ENCODE measurements around the gene NOL6. TPM values are rescaled to one million over a fixed set of nuclear protein-coding genes. Genes with fewer than 3 reads are reported as not detected.
"Not testable (repeated sequence)": the region's sequence is repeated elsewhere in the genome, so short reads cannot be mapped to it uniquely, and the experiment has no call there.

The NOL6 gene
- total RNA-seq, 2 experiments from 2014 or later, result 39.0 to 39.4 TPM

- ATAC-seq, result peak; percentile 54
- POLR2A ChIA-PET, result no interaction called here
- Mint-ChIP-seq H3K9me3 (ENCODE audit: low read depth) (no peaks in the 10 kb centered on the region), H3K27ac (peak overlapping the region; percentile 40), H3K4me3 (no peak overlapping the region), H3K27me3 (no peaks in the 10 kb centered on the region), H3K4me1 (peaks cover 18% of the 10 kb centered on the region), H3K36me3 (ENCODE audit: low read depth) (no peaks in the 10 kb centered on the region)
- peak; percentile 24 for DNase-seq
- CTCF ChIA-PET, result no interaction called here
- intact Hi-C loops (cut with DNase I, micrococcal nuclease), result no loop called here
These were observed 33.1 kb upstream of the NOL6 start for GRCh38 chr9:33506626-33507370.

DNA sequence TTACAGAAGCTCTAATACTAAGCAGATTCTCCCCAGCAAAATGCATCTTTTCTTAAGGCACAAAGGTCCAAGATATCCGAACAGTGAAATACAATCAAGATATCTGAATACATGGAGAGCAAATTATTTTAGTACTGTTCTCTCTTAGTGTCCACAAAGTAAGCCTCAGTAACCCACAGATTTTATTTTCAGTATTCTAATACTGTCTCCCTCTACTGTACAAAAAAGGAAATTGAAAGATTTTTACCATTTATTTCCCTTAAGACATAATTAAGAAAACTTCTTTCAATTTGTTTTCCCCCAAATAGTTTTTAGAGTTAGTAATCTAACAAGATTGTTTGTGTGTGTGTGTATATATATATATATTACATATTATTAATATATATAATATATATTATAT lies 24.7 kb upstream of the NOL6 start:
- no peaks in the 10 kb centered on the region for H3K9me3 Mint-ChIP-seq (ENCODE audit: low read depth)
- no peaks in the 10 kb centered on the region for H3K4me1 Mint-ChIP-seq
- ChIA-PET CTCF (interaction anchor here (1.0 kb wide), 1 partner anchor 31 kb away, joined by 3 read pairs; no protein-coding TSS in a partner anchor), POLR2A (no interaction called here)
- no peak overlapping the region for H3K27ac Mint-ChIP-seq
- no peaks in the 10 kb centered on the region for H3K27me3 Mint-ChIP-seq
- DNase-seq (no peak), ATAC-seq (no peak)
- no peak overlapping the region for H3K4me3 Mint-ChIP-seq
- H3K36me3 Mint-ChIP-seq (ENCODE audit: low read depth), result no peaks in the 10 kb centered on the region
- intact Hi-C loops (cut with DNase I, micrococcal nuclease), result no loop called here

DNA sequence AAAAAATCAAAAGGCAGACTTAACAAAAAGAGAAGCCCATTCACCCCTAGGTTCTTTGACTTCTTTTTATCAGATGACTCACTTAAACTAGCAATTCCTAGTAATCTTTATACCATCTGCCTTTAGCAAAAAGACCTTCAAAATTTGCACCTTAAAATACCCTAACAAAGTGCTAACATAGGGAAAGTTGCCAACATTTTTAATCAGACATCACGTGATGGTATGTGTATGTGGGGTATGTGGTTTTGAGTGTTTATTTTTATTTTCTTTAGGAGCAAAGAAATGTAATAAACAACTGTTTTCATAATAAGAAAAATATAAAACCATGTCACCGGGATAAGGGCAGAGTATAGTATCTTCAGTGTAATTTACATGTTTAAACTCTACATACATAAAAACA lies 20.1 kb upstream of the NOL6 start:
- intact Hi-C loops (cut with DNase I, micrococcal nuclease); H3K27me3 Mint-ChIP-seq; ATAC-seq; CTCF ChIA-PET; H3K36me3 Mint-ChIP-seq (ENCODE audit: low read depth); H3K9me3 Mint-ChIP-seq (ENCODE audit: low read depth); DNase-seq; H3K4me1 Mint-ChIP-seq; H3K27ac Mint-ChIP-seq; H3K4me3 Mint-ChIP-seq: not testable (repeated sequence)
- POLR2A ChIA-PET, result interaction anchor here (0.6 kb wide), 1 partner anchor 623 kb away, joined by 6 read pairs; no protein-coding TSS in a partner anchor

DNA sequence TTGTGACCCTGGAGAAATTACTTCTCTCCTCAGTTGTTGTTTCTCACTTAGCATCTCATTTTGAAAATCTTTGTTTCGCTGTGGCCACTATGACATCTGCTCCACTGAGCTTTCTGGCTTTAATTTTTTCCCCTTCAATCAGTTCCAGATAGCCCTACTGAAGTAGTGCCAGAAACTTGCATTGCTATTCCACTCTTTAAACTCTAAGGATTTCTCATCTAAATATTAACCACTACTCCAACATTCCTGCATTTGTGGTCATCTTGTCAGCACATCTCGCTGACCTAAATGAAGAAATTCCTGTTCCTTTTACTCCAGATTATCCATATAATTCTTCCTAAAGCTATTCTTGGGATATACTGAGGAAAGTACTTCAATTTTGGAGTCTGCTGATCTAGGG lies 15.3 kb upstream of the NOL6 start:
- Mint-ChIP-seq H3K27me3 (no peaks in the 10 kb centered on the region), H3K4me3 (no peak overlapping the region), H3K36me3 (ENCODE audit: low read depth) (no peaks in the 10 kb centered on the region), H3K4me1 (no peaks in the 10 kb centered on the region), H3K27ac (no peak overlapping the region), H3K9me3 (ENCODE audit: low read depth) (no peaks in the 10 kb centered on the region)
- POLR2A ChIA-PET, result no interaction called here
- CTCF ChIA-PET, result interaction anchor here (1.5 to 1.8 kb wide), 3 partner anchors 15 to 73 kb away, joined by 3 to 7 read pairs (median 4); partner anchors contain the start of gene NOL6
- intact Hi-C loops (cut with DNase I, micrococcal nuclease), result no loop called here
- no peak for DNase-seq
- ATAC-seq, result no peak

- POLR2A ChIA-PET; H3K27me3 Mint-ChIP-seq; H3K4me3 Mint-ChIP-seq; H3K27ac Mint-ChIP-seq; intact Hi-C loops (cut with DNase I, micrococcal nuclease); DNase-seq; ATAC-seq; H3K36me3 Mint-ChIP-seq (ENCODE audit: low read depth); H3K9me3 Mint-ChIP-seq (ENCODE audit: low read depth); H3K4me1 Mint-ChIP-seq: not testable (repeated sequence)
- CTCF ChIA-PET, result interaction anchor here (0.6 kb wide), 1 partner anchor 111 kb away, joined by 3 read pairs; no protein-coding TSS in a partner anchor
These were observed 11.6 kb upstream of the NOL6 start for GRCh38 chr9:33485312-33485711.

GRCh38 chr9:33480976-33481375 lies 7.3 kb upstream of the NOL6 start:
- ATAC-seq, result no peak
- CTCF ChIA-PET, result interaction anchor here (0.7 to 3.0 kb wide), 2 partner anchors 14 to 33 kb away, joined by 4 to 12 read pairs; no protein-coding TSS in a partner anchor
- Mint-ChIP-seq H3K27ac (no peak overlapping the region), H3K27me3 (no peaks in the 10 kb centered on the region), H3K36me3 (ENCODE audit: low read depth) (no peaks in the 10 kb centered on the region), H3K4me3 (no peak overlapping the region), H3K4me1 (no peaks in the 10 kb centered on the region), H3K9me3 (ENCODE audit: low read depth) (no peaks in the 10 kb centered on the region)
- DNase-seq, result no peak
- intact Hi-C loops (cut with DNase I, micrococcal nuclease), result no loop called here
- POLR2A ChIA-PET, result no interaction called here

DNA sequence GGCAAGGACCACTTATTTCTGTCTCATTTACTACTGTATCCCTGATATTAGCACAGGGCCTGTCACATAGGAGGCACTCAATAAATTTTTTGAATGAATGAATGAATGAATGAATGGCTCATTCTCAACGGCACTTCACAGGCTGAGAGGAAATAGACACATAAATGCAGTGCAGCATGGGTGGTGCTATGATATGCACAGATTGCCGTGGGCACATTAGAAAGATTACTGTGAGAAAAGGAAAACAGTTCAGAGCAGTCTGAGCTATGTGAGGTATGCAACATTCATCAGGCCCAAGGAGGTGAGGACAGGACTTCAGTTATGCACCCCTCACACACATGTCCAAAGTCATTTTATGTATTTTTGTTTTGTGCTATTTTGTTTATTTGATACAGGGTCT lies 6.4 kb upstream of the NOL6 start:
- H3K27ac Mint-ChIP-seq, result no peak overlapping the region

DNA sequence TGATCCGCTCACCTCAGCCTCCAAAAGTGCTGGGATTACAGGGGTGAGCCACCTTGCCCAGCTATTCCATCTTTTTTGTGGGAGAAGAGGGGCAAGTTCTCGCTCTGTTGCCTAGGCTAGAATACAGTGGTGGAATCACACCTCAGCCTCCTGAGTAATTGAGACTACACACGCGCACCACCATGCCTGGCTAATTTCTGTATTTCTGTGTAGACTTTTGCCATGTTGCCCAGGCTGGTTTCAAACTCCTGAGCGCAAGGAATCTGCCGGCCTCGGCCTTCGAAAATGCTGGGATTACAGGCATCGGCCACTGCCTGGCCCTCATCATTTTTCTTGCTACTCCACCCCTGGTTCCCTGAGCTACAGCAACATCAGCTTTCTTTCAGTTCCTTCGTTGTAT lies 2.8 kb upstream of the NOL6 start:
- peaks cover 14% of the 10 kb centered on the region for H3K36me3 Mint-ChIP-seq (ENCODE audit: low read depth)
- H3K27ac Mint-ChIP-seq, result no peak overlapping the region
- peaks cover 15% of the 10 kb centered on the region for H3K4me1 Mint-ChIP-seq
- ATAC-seq (no peak), DNase-seq (no peak)
- no peaks in the 10 kb centered on the region for H3K9me3 Mint-ChIP-seq (ENCODE audit: low read depth)
- intact Hi-C loops (cut with DNase I, micrococcal nuclease), result loop anchor here in 1 of 2 experiments (10.0 kb wide), 2 partner anchors 402 to 698 kb away; partner anchors contain the start of genes SMU1 and UBAP1
- POLR2A ChIA-PET, result no interaction called here
- H3K27me3 Mint-ChIP-seq, result no peaks in the 10 kb centered on the region
- CTCF ChIA-PET, result interaction anchor here (0.8 to 1.4 kb wide), 2 partner anchors 9 to 10 kb away, joined by 4 to 5 read pairs; no protein-coding TSS in a partner anchor
- no peak overlapping the region for H3K4me3 Mint-ChIP-seq

More for the DNA sequence above, 6.4 kb upstream of the NOL6 start:
- Mint-ChIP-seq H3K36me3 (ENCODE audit: low read depth) (no peaks in the 10 kb centered on the region), H3K9me3 (ENCODE audit: low read depth) (no peaks in the 10 kb centered on the region), H3K4me1 (no peaks in the 10 kb centered on the region), H3K27me3 (no peaks in the 10 kb centered on the region), H3K4me3 (no peak overlapping the region)
- intact Hi-C loops (cut with DNase I, micrococcal nuclease), result no loop called here
- DNase-seq (no peak), ATAC-seq (no peak)
- CTCF ChIA-PET, result interaction anchor here (3.0 kb wide), 1 partner anchor 13 kb away, joined by 12 read pairs; no protein-coding TSS in a partner anchor
- POLR2A ChIA-PET, result no interaction called here

- ATAC-seq (no peak), DNase-seq (no peak)
- Mint-ChIP-seq H3K27ac (no peak overlapping the region), H3K27me3 (no peaks in the 10 kb centered on the region), H3K36me3 (ENCODE audit: low read depth) (peaks cover 21% of the 10 kb centered on the region), H3K4me1 (peaks cover 20% of the 10 kb centered on the region), H3K4me3 (no peak overlapping the region), H3K9me3 (ENCODE audit: low read depth) (no peaks in the 10 kb centered on the region)
- POLR2A ChIA-PET, result no interaction called here
- intact Hi-C loops (cut with DNase I, micrococcal nuclease), result loop anchor here in 1 of 2 experiments (10.0 kb wide), 2 partner anchors 401 to 699 kb away; partner anchors contain the start of genes SMU1 and UBAP1
- CTCF ChIA-PET, result interaction anchor here (0.6 to 1.4 kb wide), 5 partner anchors 9 to 60 kb away, joined by 3 to 5 read pairs (median 3); no protein-coding TSS in a partner anchor
These were observed 1.6 kb upstream of the NOL6 start for GRCh38 chr9:33475357-33475756.

GRCh38 chr9:33472881-33473615 lies 676 bp downstream of the NOL6 start:
- peak overlapping the region; percentile 100 for H3K4me3 Mint-ChIP-seq
- H3K4me1 Mint-ChIP-seq, result peaks cover 22% of the 10 kb centered on the region
- DNase-seq (no peak), ATAC-seq (no peak)
- H3K27ac Mint-ChIP-seq, result peak overlapping the region; percentile 95
- POLR2A ChIA-PET, result interaction anchor here (0.7 to 1.6 kb wide), 9 partner anchors 9 to 448 kb away, joined by 3 to 11 read pairs (median 3); partner anchors contain the start of genes AQP3 and DNAJA1
- H3K36me3 Mint-ChIP-seq (ENCODE audit: low read depth), result peaks cover 36% of the 10 kb centered on the region
- no peaks in the 10 kb centered on the region for H3K9me3 Mint-ChIP-seq (ENCODE audit: low read depth)
- CTCF ChIA-PET, result interaction anchor here (0.7 to 3.5 kb wide), 22 partner anchors 9 to 406 kb away, joined by 3 to 27 read pairs (median 5); partner anchors contain the start of gene AQP3
- intact Hi-C loops (cut with DNase I, micrococcal nuclease), result loop anchor here (1.0 to 10.0 kb wide), 7 partner anchors 26 to 702 kb away; partner anchors contain the start of genes AQP3 (in 2 of the 2), B4GALT1 (in 1 of the 2), BAG1 (in 1 of the 2) and NFX1 (in 1 of the 2)
- no peaks in the 10 kb centered on the region for H3K27me3 Mint-ChIP-seq

All from activated CD4-positive, alpha-beta T cell treated with anti-CD3 and anti-CD28 coated beads for 36 hours (primary cell).